A549 (cell line): Measurements from ENCODE around the gene CADM4. TPM values are rescaled to one million over a fixed set of nuclear protein-coding genes. Genes with fewer than 3 reads are reported as not detected.

Experiments used
- CBX2 ChIP-seq: fragments of 200-600 bp; sonication (generic); IDR thresholded peaks from 2 replicates; pipeline ENCODE4 v1.6.1; 2016; ENCODE audit warnings: low read depth, mild to moderate bottlenecking, borderline replicate concordance
- CHD2 ChIP-seq: fragments of 150-350 bp; IDR thresholded peaks from 2 replicates; pipeline ENCODE4 v1.6.1; 2014; ENCODE audit warnings: low read length; ENCODE audit not compliant: partially characterized antibody
- CTCF ChIP-seq: fragments of >200 bp; sonication (Bioruptor Twin); formaldehyde crosslinking; IDR thresholded peaks from 3 replicates; pipeline ENCODE4 v1.5.1; 2016
- FOSB ChIP-seq: fragments of 250-450 bp; sonication (Bioruptor Pico); IDR thresholded peaks from 2 replicates; pipeline ENCODE4 v1.5.0; 2020; ENCODE audit warnings: mild to moderate bottlenecking, moderate library complexity
- GATA3 ChIP-seq: IDR thresholded peaks from 2 replicates; pipeline ENCODE4 v1.6.1; 2012; ENCODE audit warnings: borderline replicate concordance
- HEYL ChIP-seq: fragments of 250-450 bp; sonication (Bioruptor Pico); IDR thresholded peaks from 2 replicates; pipeline ENCODE4 v1.8.0; 2021; ENCODE audit warnings: mild to moderate bottlenecking, moderate library complexity
- HOXA7 ChIP-seq: fragments of 250-450 bp; sonication (Bioruptor Pico); IDR thresholded peaks from 2 replicates; pipeline ENCODE4 v1.5.0; 2020; ENCODE audit warnings: mild to moderate bottlenecking, moderate library complexity
- HOXB5 ChIP-seq: fragments of 250-450 bp; sonication (Bioruptor Pico); IDR thresholded peaks from 2 replicates; pipeline ENCODE4 v1.5.0; 2020; ENCODE audit warnings: mild to moderate bottlenecking, moderate library complexity
- JUN ChIP-seq, 2 experiments: fragments of >200 bp; sonication (Bioruptor Twin); formaldehyde crosslinking; IDR thresholded peaks; 2 replicates in 1 of 2; 3 replicates in 1 of 2; pipeline ENCODE4 v1.6.1; 2016 to 2017
- JUNB ChIP-seq: fragments of >200 bp; sonication (Bioruptor Twin); formaldehyde crosslinking; IDR thresholded peaks from 2 replicates; pipeline ENCODE4 v1.6.1; 2016
- KDM1A ChIP-seq: fragments of 200-600 bp; sonication (generic); IDR thresholded peaks from 2 replicates; pipeline ENCODE4 v1.6.1; 2016; ENCODE audit warnings: low read depth, mild to moderate bottlenecking
- KDM5A ChIP-seq: fragments of 200-600 bp; sonication (generic); IDR thresholded peaks from 2 replicates; pipeline ENCODE4 v1.6.1; 2016; ENCODE audit warnings: antibody characterized with exemption, mild to moderate bottlenecking
- NFE2L2 ChIP-seq: fragments of 150-350 bp; conservative IDR thresholded peaks from 2 replicates; pipeline ENCODE4 v1.6.1; 2014; ENCODE audit warnings: low read length
- NPAS2 ChIP-seq: fragments of 250-450 bp; sonication (Bioruptor Pico); IDR thresholded peaks from 2 replicates; pipeline ENCODE4 v1.8.0; 2022; ENCODE audit warnings: mild to moderate bottlenecking, moderate library complexity, borderline replicate concordance
- PBX3 ChIP-seq: IDR thresholded peaks from 2 replicates; pipeline ENCODE4 v1.6.1; 2012
- PHF8 ChIP-seq: fragments of 200-600 bp; sonication (generic); IDR thresholded peaks from 2 replicates; pipeline ENCODE4 v1.6.1; 2016; ENCODE audit warnings: low read depth, mild to moderate bottlenecking, antibody characterized with exemption, moderate library complexity, borderline replicate concordance
- POLR2A ChIP-seq: IDR thresholded peaks from 2 replicates; pipeline ENCODE4 v1.6.1; 2012; ENCODE audit warnings: mild to moderate bottlenecking, low read length
- POLR2AphosphoS2 ChIP-seq: conservative IDR thresholded peaks from 2 replicates; pipeline ENCODE4 v1.6.1; 2012; ENCODE audit warnings: low read length, improper control_type of control experiment, inconsistent platforms
- RAD21 ChIP-seq, 2 experiments: fragments of >200 bp in 1 of 2; sonication (Bioruptor Twin) in 1 of 2; formaldehyde crosslinking in 1 of 2; IDR thresholded peaks in 1 of 2; conservative IDR thresholded peaks in 1 of 2; 2 replicates in 1 of 2; 3 replicates in 1 of 2; pipeline ENCODE4 v1.6.1; 2012 to 2018; ENCODE audit warnings: inconsistent platforms in 1 of 2
- RCOR1 ChIP-seq: fragments of 150-350 bp; IDR thresholded peaks from 2 replicates; pipeline ENCODE4 v1.6.1; 2014; ENCODE audit warnings: antibody characterized with exemption, low read length, low read depth
- RNF2 ChIP-seq: fragments of 200-600 bp; sonication (generic); IDR thresholded peaks from 2 replicates; pipeline ENCODE4 v1.6.1; 2016; ENCODE audit warnings: low read depth, mild to moderate bottlenecking, antibody characterized with exemption, moderate library complexity, borderline replicate concordance
- ZC3H11A ChIP-seq: fragments of 450-650 bp; IDR thresholded peaks from 2 replicates; pipeline ENCODE4 v1.6.1; 2014; ENCODE audit warnings: antibody characterized with exemption, mild to moderate bottlenecking
- ZNF302 ChIP-seq: fragments of 250-450 bp; sonication (Bioruptor Pico); IDR thresholded peaks from 2 replicates; pipeline ENCODE4 v1.9.0; 2021; ENCODE audit warnings: inconsistent platforms, mild to moderate bottlenecking, moderate library complexity
- ZSCAN20 ChIP-seq: fragments of 250-450 bp; sonication (Bioruptor Pico); IDR thresholded peaks from 2 replicates; pipeline ENCODE4 v1.8.0; 2022; ENCODE audit warnings: mild to moderate bottlenecking, moderate library complexity
- polyA plus RNA-seq, 4 experiments: library from polyadenylated mRNA; depleted of rRNA in 3 of 4; stranded (reverse); fragments of >200 nt; fragmentation: RNase III in 1 of 4; extraction: RNeasy Plus Mini Kit Qiagen cat#74134 plus additional on column Dnase treatment in 1 of 4; gene quantifications; 2 replicates in 3 of 4; 3 replicates in 1 of 4; pipeline ENCODE4 v1.2.3, GENCODE V29; 2011 to 2017
- TF ChIP-seq, protein P1 (sequence below): fragments of 250-450 bp; sonication (Bioruptor Pico); IDR thresholded peaks from 2 replicates; pipeline ENCODE4 v1.5.0; 2020; ENCODE audit warnings: low read depth, mild to moderate bottlenecking, moderate library complexity
- TF ChIP-seq, protein P2 (sequence below): fragments of 200-600 bp; sonication (generic); IDR thresholded peaks from 2 replicates; pipeline ENCODE4 v1.6.1; 2016; ENCODE audit warnings: antibody characterized with exemption, mild to moderate bottlenecking, moderate library complexity
- TF ChIP-seq, protein P3 (sequence below): fragments of 150-350 bp; IDR thresholded peaks from 2 replicates; pipeline ENCODE4 v1.6.1; 2014; ENCODE audit warnings: low read depth, mild to moderate bottlenecking, low read length
- TF ChIP-seq, protein P4 (sequence below): fragments of 250-450 bp; sonication (Bioruptor Pico); IDR thresholded peaks from 2 replicates; pipeline ENCODE4 v1.5.0; 2021; ENCODE audit warnings: mild to moderate bottlenecking, moderate library complexity, borderline replicate concordance
- TF ChIP-seq, protein P5 (sequence below): fragments of 450-650 bp; IDR thresholded peaks from 2 replicates; pipeline ENCODE4 v1.6.1; 2014; ENCODE audit warnings: antibody characterized with exemption

Gene CADM4
- polyA plus RNA-seq, 2 of the 4 experiments (the other 2 are of a cell fraction): 4.2 to 9.2 TPM

GRCh38 chr19:43595999-43596841 lies 43.4 kb downstream of the CADM4 start, which contains the start of the genes IRGQ and ZNF576 (continued):
- TF ChIP-seq, protein P1, sequence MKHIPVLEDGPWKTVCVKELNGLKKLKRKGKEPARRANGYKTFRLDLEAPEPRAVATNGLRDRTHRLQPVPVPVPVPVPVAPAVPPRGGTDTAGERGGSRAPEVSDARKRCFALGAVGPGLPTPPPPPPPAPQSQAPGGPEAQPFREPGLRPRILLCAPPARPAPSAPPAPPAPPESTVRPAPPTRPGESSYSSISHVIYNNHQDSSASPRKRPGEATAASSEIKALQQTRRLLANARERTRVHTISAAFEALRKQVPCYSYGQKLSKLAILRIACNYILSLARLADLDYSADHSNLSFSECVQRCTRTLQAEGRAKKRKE (CRISPR knock-in tag): no peak
- TF ChIP-seq, protein P2, sequence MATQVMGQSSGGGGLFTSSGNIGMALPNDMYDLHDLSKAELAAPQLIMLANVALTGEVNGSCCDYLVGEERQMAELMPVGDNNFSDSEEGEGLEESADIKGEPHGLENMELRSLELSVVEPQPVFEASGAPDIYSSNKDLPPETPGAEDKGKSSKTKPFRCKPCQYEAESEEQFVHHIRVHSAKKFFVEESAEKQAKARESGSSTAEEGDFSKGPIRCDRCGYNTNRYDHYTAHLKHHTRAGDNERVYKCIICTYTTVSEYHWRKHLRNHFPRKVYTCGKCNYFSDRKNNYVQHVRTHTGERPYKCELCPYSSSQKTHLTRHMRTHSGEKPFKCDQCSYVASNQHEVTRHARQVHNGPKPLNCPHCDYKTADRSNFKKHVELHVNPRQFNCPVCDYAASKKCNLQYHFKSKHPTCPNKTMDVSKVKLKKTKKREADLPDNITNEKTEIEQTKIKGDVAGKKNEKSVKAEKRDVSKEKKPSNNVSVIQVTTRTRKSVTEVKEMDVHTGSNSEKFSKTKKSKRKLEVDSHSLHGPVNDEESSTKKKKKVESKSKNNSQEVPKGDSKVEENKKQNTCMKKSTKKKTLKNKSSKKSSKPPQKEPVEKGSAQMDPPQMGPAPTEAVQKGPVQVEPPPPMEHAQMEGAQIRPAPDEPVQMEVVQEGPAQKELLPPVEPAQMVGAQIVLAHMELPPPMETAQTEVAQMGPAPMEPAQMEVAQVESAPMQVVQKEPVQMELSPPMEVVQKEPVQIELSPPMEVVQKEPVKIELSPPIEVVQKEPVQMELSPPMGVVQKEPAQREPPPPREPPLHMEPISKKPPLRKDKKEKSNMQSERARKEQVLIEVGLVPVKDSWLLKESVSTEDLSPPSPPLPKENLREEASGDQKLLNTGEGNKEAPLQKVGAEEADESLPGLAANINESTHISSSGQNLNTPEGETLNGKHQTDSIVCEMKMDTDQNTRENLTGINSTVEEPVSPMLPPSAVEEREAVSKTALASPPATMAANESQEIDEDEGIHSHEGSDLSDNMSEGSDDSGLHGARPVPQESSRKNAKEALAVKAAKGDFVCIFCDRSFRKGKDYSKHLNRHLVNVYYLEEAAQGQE: no peak
- TF ChIP-seq FOSB: peak; percentile 26; the same call in 1 of the 2 replicates
- 0 out of 2 replicates have a peak, but pooled peaks have one; percentile 6 for TF ChIP-seq GATA3
- no peak; the same call in 1 of the 2 replicates for TF ChIP-seq PBX3
- no peak for TF ChIP-seq CHD2
- no peak for TF ChIP-seq HOXA7
- TF ChIP-seq JUN (IDR thresholded peaks at IDR 0.05): peak; percentile 96 to 99; a peak in 4 of 5 replicates
- TF ChIP-seq KDM5A: peak; percentile 75
- no peak for TF ChIP-seq CTCF
- no peak for TF ChIP-seq KDM1A
- no peak for TF ChIP-seq POLR2AphosphoS2
- no peak for TF ChIP-seq JUNB
- TF ChIP-seq POLR2A: peak; percentile 78
- no peak for TF ChIP-seq RCOR1
- TF ChIP-seq ZC3H11A: no peak
- TF ChIP-seq PHF8: peak; percentile 73; the same call in 1 of the 2 replicates
- no peak for TF ChIP-seq CBX2
- TF ChIP-seq HOXB5 (CRISPR knock-in tag): 0 out of 2 replicates have a peak, but pooled peaks have one; percentile 72
- TF ChIP-seq, protein P3, sequence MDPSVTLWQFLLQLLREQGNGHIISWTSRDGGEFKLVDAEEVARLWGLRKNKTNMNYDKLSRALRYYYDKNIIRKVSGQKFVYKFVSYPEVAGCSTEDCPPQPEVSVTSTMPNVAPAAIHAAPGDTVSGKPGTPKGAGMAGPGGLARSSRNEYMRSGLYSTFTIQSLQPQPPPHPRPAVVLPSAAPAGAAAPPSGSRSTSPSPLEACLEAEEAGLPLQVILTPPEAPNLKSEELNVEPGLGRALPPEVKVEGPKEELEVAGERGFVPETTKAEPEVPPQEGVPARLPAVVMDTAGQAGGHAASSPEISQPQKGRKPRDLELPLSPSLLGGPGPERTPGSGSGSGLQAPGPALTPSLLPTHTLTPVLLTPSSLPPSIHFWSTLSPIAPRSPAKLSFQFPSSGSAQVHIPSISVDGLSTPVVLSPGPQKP: no peak
- TF ChIP-seq RNF2: no peak
- TF ChIP-seq, protein P4, sequence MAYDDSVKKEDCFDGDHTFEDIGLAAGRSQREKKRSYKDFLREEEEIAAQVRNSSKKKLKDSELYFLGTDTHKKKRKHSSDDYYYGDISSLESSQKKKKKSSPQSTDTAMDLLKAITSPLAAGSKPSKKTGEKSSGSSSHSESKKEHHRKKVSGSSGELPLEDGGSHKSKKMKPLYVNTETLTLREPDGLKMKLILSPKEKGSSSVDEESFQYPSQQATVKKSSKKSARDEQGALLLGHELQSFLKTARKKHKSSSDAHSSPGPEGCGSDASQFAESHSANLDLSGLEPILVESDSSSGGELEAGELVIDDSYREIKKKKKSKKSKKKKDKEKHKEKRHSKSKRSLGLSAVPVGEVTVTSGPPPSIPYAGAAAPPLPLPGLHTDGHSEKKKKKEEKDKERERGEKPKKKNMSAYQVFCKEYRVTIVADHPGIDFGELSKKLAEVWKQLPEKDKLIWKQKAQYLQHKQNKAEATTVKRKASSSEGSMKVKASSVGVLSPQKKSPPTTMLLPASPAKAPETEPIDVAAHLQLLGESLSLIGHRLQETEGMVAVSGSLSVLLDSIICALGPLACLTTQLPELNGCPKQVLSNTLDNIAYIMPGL (CRISPR knock-in tag): no peak
- no peak for TF ChIP-seq ZSCAN20
- no peak for TF ChIP-seq HEYL (CRISPR knock-in tag)
- TF ChIP-seq, protein P5, sequence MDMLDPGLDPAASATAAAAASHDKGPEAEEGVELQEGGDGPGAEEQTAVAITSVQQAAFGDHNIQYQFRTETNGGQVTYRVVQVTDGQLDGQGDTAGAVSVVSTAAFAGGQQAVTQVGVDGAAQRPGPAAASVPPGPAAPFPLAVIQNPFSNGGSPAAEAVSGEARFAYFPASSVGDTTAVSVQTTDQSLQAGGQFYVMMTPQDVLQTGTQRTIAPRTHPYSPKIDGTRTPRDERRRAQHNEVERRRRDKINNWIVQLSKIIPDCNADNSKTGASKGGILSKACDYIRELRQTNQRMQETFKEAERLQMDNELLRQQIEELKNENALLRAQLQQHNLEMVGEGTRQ: no peak
- no peak for TF ChIP-seq NFE2L2
- peak; percentile 13 to 36; a peak in 4 of 5 replicates for TF ChIP-seq RAD21 (conservative IDR thresholded peaks at IDR 0.05 in 1 of 2, IDR thresholded peaks at IDR 0.05 in 1 of 2)
- TF ChIP-seq ZNF302 (CRISPR knock-in tag): no peak
- TF ChIP-seq NPAS2 (CRISPR knock-in tag): no peak
